Measurements from ENCODE around the gene R3HDM2.

R3HDM2 gene

GRCh38 chr12:57210926-57211692 lies 219.7 kb downstream of the R3HDM2 start:
- Histone ChIP-seq H3K4me1 (ENCODE audit: control insufficient read depth, insufficient read depth, low read length) (peaks cover 34% of the 10 kb centered on the region), H3K9ac (ENCODE audit: low read depth, low read length) (no peak overlapping the region), H3K36me3 (ENCODE audit: insufficient read depth, low read length) (peaks cover 70% of the 10 kb centered on the region)

GRCh38 chr12:57210461-57210860 lies 220.4 kb downstream of the R3HDM2 start:
- Histone ChIP-seq H3K36me3 (ENCODE audit: insufficient read depth, low read length) (peaks cover 76% of the 10 kb centered on the region), H3K4me3 (ENCODE audit: low read length) (no peak overlapping the region)

More at GRCh38 chr12:57210926-57211692, 219.7 kb downstream of the R3HDM2 start:
- H3K9me3 ChIP-seq (replicated peaks; ENCODE audit: low read length), result no peaks in the 10 kb centered on the region
- no peaks in the 10 kb centered on the region for H3K27me3 ChIP-seq (ENCODE audit: control insufficient read depth, insufficient read depth, low read length)
- H3K4me2 ChIP-seq (ENCODE audit: low read length), result no peak overlapping the region
- no peak overlapping the region for H3K4me3 ChIP-seq (ENCODE audit: low read length)

GRCh38 chr12:57209916-57210315 lies 220.9 kb downstream of the R3HDM2 start:
- no peak overlapping the region for H3K9ac ChIP-seq (ENCODE audit: low read depth, low read length)
- H3K36me3 ChIP-seq (ENCODE audit: insufficient read depth, low read length), result peaks cover 82% of the 10 kb centered on the region
- no peak overlapping the region for H3K4me3 ChIP-seq (ENCODE audit: low read length)
- H3K4me2 ChIP-seq (ENCODE audit: low read length), result no peak overlapping the region
- peaks cover 25% of the 10 kb centered on the region for H3K4me1 ChIP-seq (ENCODE audit: control insufficient read depth, insufficient read depth, low read length)
- H3K9me3 ChIP-seq (replicated peaks; ENCODE audit: low read length), result no peaks in the 10 kb centered on the region
- no peaks in the 10 kb centered on the region for H3K27me3 ChIP-seq (ENCODE audit: control insufficient read depth, insufficient read depth, low read length)

More at GRCh38 chr12:57210461-57210860, 220.4 kb downstream of the R3HDM2 start:
- Histone ChIP-seq H3K4me2 (ENCODE audit: low read length) (no peak overlapping the region), H3K4me1 (ENCODE audit: control insufficient read depth, insufficient read depth, low read length) (peaks cover 28% of the 10 kb centered on the region), H3K27me3 (ENCODE audit: control insufficient read depth, insufficient read depth, low read length) (no peaks in the 10 kb centered on the region), H3K9ac (ENCODE audit: low read depth, low read length) (no peak overlapping the region), H3K9me3 (replicated peaks; ENCODE audit: low read length) (no peaks in the 10 kb centered on the region)

- Histone ChIP-seq H3K4me3 (ENCODE audit: low read length) (no peak overlapping the region), H3K36me3 (ENCODE audit: insufficient read depth, low read length) (peaks cover 88% of the 10 kb centered on the region), H3K27me3 (ENCODE audit: control insufficient read depth, insufficient read depth, low read length) (no peaks in the 10 kb centered on the region), H3K4me1 (ENCODE audit: control insufficient read depth, insufficient read depth, low read length) (peaks cover 24% of the 10 kb centered on the region), H3K9ac (ENCODE audit: low read depth, low read length) (no peak overlapping the region), H3K4me2 (ENCODE audit: low read length) (no peak overlapping the region), H3K9me3 (replicated peaks; ENCODE audit: low read length) (no peaks in the 10 kb centered on the region)
Measured at GRCh38 chr12:57208631-57209282, 222.1 kb downstream of the R3HDM2 start.

- Histone ChIP-seq H3K4me2 (ENCODE audit: low read length) (no peak overlapping the region), H3K4me3 (ENCODE audit: low read length) (no peak overlapping the region), H3K4me1 (ENCODE audit: control insufficient read depth, insufficient read depth, low read length) (peaks cover 18% of the 10 kb centered on the region), H3K9ac (ENCODE audit: low read depth, low read length) (no peak overlapping the region), H3K36me3 (ENCODE audit: insufficient read depth, low read length) (peaks cover 91% of the 10 kb centered on the region), H3K27me3 (ENCODE audit: control insufficient read depth, insufficient read depth, low read length) (no peaks in the 10 kb centered on the region), H3K9me3 (replicated peaks; ENCODE audit: low read length) (no peaks in the 10 kb centered on the region)
Measured at GRCh38 chr12:57207731-57208630, 222.9 kb downstream of the R3HDM2 start.

GRCh38 chr12:57205931-57206330 lies 224.9 kb downstream of the R3HDM2 start:
- no peak overlapping the region for H3K9ac ChIP-seq (ENCODE audit: low read depth, low read length)

GRCh38 chr12:57205186-57205585 lies 225.7 kb downstream of the R3HDM2 start:
- peaks cover 7% of the 10 kb centered on the region for H3K4me1 ChIP-seq (ENCODE audit: control insufficient read depth, insufficient read depth, low read length)
- H3K4me2 ChIP-seq (ENCODE audit: low read length), result no peak overlapping the region
- H3K9ac ChIP-seq (ENCODE audit: low read depth, low read length), result no peak overlapping the region
- H3K27me3 ChIP-seq (ENCODE audit: control insufficient read depth, insufficient read depth, low read length), result no peaks in the 10 kb centered on the region
- no peak overlapping the region for H3K4me3 ChIP-seq (ENCODE audit: low read length)
- H3K36me3 ChIP-seq (ENCODE audit: insufficient read depth, low read length), result peaks cover 92% of the 10 kb centered on the region
- no peaks in the 10 kb centered on the region for H3K9me3 ChIP-seq (replicated peaks; ENCODE audit: low read length)

More at GRCh38 chr12:57205931-57206330, 224.9 kb downstream of the R3HDM2 start:
- peaks cover 93% of the 10 kb centered on the region for H3K36me3 ChIP-seq (ENCODE audit: insufficient read depth, low read length)
- H3K4me3 ChIP-seq (ENCODE audit: low read length), result no peak overlapping the region
- peaks cover 7% of the 10 kb centered on the region for H3K4me1 ChIP-seq (ENCODE audit: control insufficient read depth, insufficient read depth, low read length)
- no peaks in the 10 kb centered on the region for H3K9me3 ChIP-seq (replicated peaks; ENCODE audit: low read length)
- H3K27me3 ChIP-seq (ENCODE audit: control insufficient read depth, insufficient read depth, low read length), result no peaks in the 10 kb centered on the region
- no peak overlapping the region for H3K4me2 ChIP-seq (ENCODE audit: low read length)

GRCh38 chr12:57204454-57204853 lies 226.4 kb downstream of the R3HDM2 start:
- Histone ChIP-seq H3K36me3 (ENCODE audit: insufficient read depth, low read length) (peaks cover 92% of the 10 kb centered on the region), H3K4me3 (ENCODE audit: low read length) (no peak overlapping the region), H3K27me3 (ENCODE audit: control insufficient read depth, insufficient read depth, low read length) (no peaks in the 10 kb centered on the region)

GRCh38 chr12:57203791-57204190 lies 227.1 kb downstream of the R3HDM2 start:
- Histone ChIP-seq H3K9me3 (replicated peaks; ENCODE audit: low read length) (no peaks in the 10 kb centered on the region), H3K4me1 (ENCODE audit: control insufficient read depth, insufficient read depth, low read length) (peaks cover 6% of the 10 kb centered on the region), H3K27me3 (ENCODE audit: control insufficient read depth, insufficient read depth, low read length) (no peaks in the 10 kb centered on the region), H3K4me3 (ENCODE audit: low read length) (no peak overlapping the region), H3K36me3 (ENCODE audit: insufficient read depth, low read length) (peaks cover 92% of the 10 kb centered on the region), H3K4me2 (ENCODE audit: low read length) (no peak overlapping the region), H3K9ac (ENCODE audit: low read depth, low read length) (no peak overlapping the region)

More at GRCh38 chr12:57204454-57204853, 226.4 kb downstream of the R3HDM2 start:
- no peak overlapping the region for H3K4me2 ChIP-seq (ENCODE audit: low read length)
- H3K4me1 ChIP-seq (ENCODE audit: control insufficient read depth, insufficient read depth, low read length), result peaks cover 7% of the 10 kb centered on the region
- no peak overlapping the region for H3K9ac ChIP-seq (ENCODE audit: low read depth, low read length)
- H3K9me3 ChIP-seq (replicated peaks; ENCODE audit: low read length), result no peaks in the 10 kb centered on the region
